ENCODE data around the gene PACS2. TPM values are rescaled to one million over a fixed set of nuclear protein-coding genes. Genes with fewer than 3 reads are reported as not detected.

Gene PACS2
- total RNA-seq, 1 experiment from 2014 or later, result 43.3 TPM

GRCh38 chr14:105268736-105269354 is 45.7 kb upstream of the PACS2 start:
- Histone ChIP-seq H3K4me3 (no peak overlapping the region), H3K36me3 (ENCODE audit: low read depth) (no peaks in the 10 kb centered on the region), H3K9me2 (ENCODE audit: insufficient read depth) (no peaks in the 10 kb centered on the region), H3K27ac (no peak overlapping the region), H3K9me3 (ENCODE audit: insufficient read depth, low read depth) (no peaks in the 10 kb centered on the region), H3K4me1 (replicated peaks; ENCODE audit: insufficient read depth) (peaks cover 8% of the 10 kb centered on the region), H2AFZ (no peak overlapping the region), H3K4me2 (no peak overlapping the region), H3K79me2 (ENCODE audit: low read depth) (0 out of 2 replicates have a peak, but pooled peaks cover 5% of the 10 kb centered on the region), H3F3A (ENCODE audit: insufficient read depth, low read depth) (no peaks in the 10 kb centered on the region; the same call in 1 of the 2 replicates), H3K27me3 (ENCODE audit: insufficient read depth, low read depth) (no peaks in the 10 kb centered on the region), H4K20me1 (ENCODE audit: insufficient read depth) (peaks cover 16% of the 10 kb centered on the region)
- POLR2A ChIA-PET (ENCODE audit: unreplicated experiment), result no interaction called here
- no TSS peak for BruUV-seq (replicated peaks)
- CTCF ChIA-PET, result no interaction called here
- TF ChIP-seq EZH2 (IDR thresholded peaks at IDR 0.05; ENCODE audit: low read depth) (no peak), CTCF (conservative IDR thresholded peaks at IDR 0.05) (no peak)
- intact Hi-C loops (cut with micrococcal nuclease; ENCODE audit: unreplicated experiment), result no loop called here
- no peak for DNase-seq

DNA sequence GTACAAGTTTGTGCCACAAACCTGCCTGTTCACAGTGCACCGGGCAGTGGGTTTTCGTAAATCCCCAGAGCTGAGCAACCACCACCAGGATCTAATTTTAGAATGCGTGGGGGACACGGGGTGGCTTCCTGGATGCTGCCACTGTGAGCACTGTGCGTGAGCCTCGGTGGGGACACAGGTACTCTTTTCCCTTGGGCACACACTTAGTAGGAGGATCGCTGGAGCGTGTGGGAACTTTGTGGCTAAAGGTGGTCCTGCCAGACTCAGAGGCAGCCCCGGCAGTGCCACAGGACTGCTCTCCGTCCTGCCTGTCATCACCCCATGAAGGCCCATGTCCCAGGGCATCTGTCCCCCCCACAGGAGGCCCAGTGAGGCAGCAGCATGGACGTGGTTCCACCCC is 45.1 kb upstream of the PACS2 start:
- H3K4me3 ChIP-seq, result no peak overlapping the region
- TF ChIP-seq EZH2 (IDR thresholded peaks at IDR 0.05; ENCODE audit: low read depth) (no peak), CTCF (conservative IDR thresholded peaks at IDR 0.05) (no peak)
- H3K27me3 ChIP-seq (ENCODE audit: insufficient read depth, low read depth), result no peaks in the 10 kb centered on the region
- intact Hi-C loops (cut with micrococcal nuclease; ENCODE audit: unreplicated experiment), result no loop called here
- CTCF ChIA-PET, result no interaction called here
- H3K4me1 ChIP-seq (replicated peaks; ENCODE audit: insufficient read depth), result peaks cover 8% of the 10 kb centered on the region
- H4K20me1 ChIP-seq (ENCODE audit: insufficient read depth), result peaks cover 16% of the 10 kb centered on the region
- POLR2A ChIA-PET (ENCODE audit: unreplicated experiment), result no interaction called here
- H3K27ac ChIP-seq, result no peak overlapping the region
- H3K4me2 ChIP-seq, result no peak overlapping the region
- no peaks in the 10 kb centered on the region for H3K9me2 ChIP-seq (ENCODE audit: insufficient read depth)
- DNase-seq, result no peak
- H3K36me3 ChIP-seq (ENCODE audit: low read depth), result no peaks in the 10 kb centered on the region
- H3K9me3 ChIP-seq (ENCODE audit: insufficient read depth, low read depth), result no peaks in the 10 kb centered on the region
- no peak overlapping the region for H2AFZ ChIP-seq
- BruUV-seq (replicated peaks), result no TSS peak
- 0 out of 2 replicates have a peak, but pooled peaks cover 5% of the 10 kb centered on the region for H3K79me2 ChIP-seq (ENCODE audit: low read depth)
- H3F3A ChIP-seq (ENCODE audit: insufficient read depth, low read depth), result no peaks in the 10 kb centered on the region; the same call in 1 of the 2 replicates

- intact Hi-C loops (cut with micrococcal nuclease; ENCODE audit: unreplicated experiment), result no loop called here
- no peaks in the 10 kb centered on the region for H3K9me3 ChIP-seq (ENCODE audit: insufficient read depth, low read depth)
- no peak overlapping the region for H2AFZ ChIP-seq
- no peak overlapping the region for H3K4me3 ChIP-seq
- no peak for DNase-seq
- H3K4me2 ChIP-seq, result no peak overlapping the region
- no peak overlapping the region for H3K27ac ChIP-seq
- H3K36me3 ChIP-seq (ENCODE audit: low read depth), result no peaks in the 10 kb centered on the region
- no peaks in the 10 kb centered on the region for H3K27me3 ChIP-seq (ENCODE audit: insufficient read depth, low read depth)
- ChIA-PET POLR2A (ENCODE audit: unreplicated experiment) (no interaction called here), CTCF (no interaction called here)
- peaks cover 8% of the 10 kb centered on the region for H3K4me1 ChIP-seq (replicated peaks; ENCODE audit: insufficient read depth)
- 0 out of 2 replicates have a peak, but pooled peaks cover 5% of the 10 kb centered on the region for H3K79me2 ChIP-seq (ENCODE audit: low read depth)
- H4K20me1 ChIP-seq (ENCODE audit: insufficient read depth), result peaks cover 24% of the 10 kb centered on the region; the same call in 1 of the 2 replicates
- no peaks in the 10 kb centered on the region for H3F3A ChIP-seq (ENCODE audit: insufficient read depth, low read depth)
- no peaks in the 10 kb centered on the region for H3K9me2 ChIP-seq (ENCODE audit: insufficient read depth)
- TF ChIP-seq EZH2 (IDR thresholded peaks at IDR 0.05; ENCODE audit: low read depth), result no peak
- TF ChIP-seq CTCF (conservative IDR thresholded peaks at IDR 0.05), result no peak
- BruUV-seq (replicated peaks), result no TSS peak
Observed at GRCh38 chr14:105271224-105271890, 43.2 kb upstream of the PACS2 start.

Data from PC-9 (cell line).